ENCODE data around the gene PRTG.
"Not testable (repeated sequence)": the region's sequence is repeated elsewhere in the genome, so short reads cannot be mapped to it uniquely, and the experiment has no call there.

The PRTG gene

DNA sequence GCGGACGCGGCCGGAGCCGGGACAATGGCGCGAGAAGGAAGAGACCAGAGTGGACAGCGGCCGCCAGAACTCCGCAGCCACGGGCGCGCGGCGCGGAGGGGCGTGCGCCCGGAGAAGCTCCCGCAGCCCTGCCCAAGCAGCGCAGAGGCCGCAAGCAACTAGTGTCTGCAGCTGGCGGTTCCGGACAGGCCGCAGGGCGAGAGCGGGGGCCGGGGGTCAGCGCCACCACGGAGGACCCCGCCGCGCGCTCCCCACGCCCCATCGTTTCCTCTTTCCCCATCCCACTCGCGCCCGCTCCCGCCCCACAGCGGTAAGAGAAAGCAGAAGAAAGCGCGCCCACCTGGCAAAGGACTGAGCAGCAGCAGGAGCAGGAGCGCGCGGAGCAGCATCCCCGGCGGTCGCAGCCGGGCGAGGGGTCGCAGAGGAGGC is 440 bp downstream of the PRTG start:
- DNase-seq (ENCODE audit: low spot score), result no peak

DNA sequence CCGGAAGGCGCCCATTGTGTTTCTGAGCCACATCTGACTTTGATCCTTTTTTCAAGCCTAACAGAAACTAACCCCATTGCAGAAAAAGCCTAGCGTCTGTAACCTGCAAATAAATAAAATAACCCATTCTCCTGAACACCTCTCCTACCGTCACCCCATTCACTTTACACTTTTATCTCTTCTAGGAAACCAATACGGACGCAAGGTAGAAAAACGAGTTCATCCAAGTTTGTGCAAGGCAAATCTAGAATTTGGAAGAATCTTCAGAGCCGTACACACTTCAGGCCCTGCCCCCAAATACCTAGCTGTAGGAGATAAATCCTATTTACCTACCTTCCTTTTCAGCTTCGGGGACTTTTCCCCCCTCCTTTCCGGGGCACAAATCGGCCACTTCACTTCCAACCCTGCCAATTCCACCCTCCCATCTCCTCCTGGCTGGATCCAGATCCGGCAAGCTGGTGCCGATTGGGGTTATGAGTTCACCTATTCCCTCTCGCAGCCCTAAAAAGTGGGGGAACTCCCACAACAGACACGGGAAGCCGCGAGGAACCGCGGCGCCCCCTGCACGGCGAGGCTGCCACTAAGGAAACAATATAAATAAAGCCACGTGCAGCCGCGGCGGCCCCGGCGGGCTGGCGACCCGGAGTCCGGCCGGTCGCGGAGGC is 987 bp downstream of the PRTG start:
- DNase-seq (ENCODE audit: low spot score), result no peak

DNA sequence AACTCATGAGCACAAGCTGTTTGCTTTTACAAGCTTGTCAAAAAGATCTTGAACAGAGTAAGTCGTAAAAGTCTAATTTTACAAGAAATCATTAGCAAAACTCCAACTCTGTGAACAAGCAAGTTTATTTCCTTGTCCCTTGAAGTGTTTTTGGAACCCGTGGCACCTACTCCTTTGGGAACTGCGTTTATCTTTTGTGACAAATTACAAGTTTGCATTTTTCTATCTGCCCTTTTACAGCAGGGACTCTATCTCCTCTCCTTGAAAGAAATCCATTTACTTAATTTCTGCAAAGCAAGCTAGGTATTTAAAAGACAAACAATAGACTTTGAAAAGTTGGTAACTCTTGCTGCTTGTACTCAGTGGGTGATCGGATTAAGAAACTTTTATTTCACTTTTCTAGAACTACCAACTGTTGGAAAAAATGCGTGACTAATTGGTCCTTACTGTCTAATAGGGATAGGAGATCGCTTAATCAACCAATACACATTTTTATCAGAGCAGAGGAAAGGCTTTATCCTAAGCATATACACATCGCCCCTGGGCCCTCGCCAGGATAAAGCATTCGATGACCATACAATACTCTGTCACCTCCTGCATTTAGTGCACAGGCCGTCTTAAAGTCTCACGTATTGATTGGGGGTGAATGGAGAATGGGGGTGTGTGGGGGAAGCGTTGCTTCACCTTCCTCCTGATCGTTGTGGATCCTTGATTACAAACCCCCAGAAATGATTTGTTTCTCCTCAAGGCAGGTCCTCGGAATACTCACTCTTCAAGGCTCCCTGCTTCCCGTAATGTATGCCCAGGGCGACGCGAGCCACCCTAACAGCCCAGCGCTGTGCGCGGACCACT is 1.7 kb downstream of the PRTG start:
- DNase-seq (ENCODE audit: low spot score), result no peak

DNA sequence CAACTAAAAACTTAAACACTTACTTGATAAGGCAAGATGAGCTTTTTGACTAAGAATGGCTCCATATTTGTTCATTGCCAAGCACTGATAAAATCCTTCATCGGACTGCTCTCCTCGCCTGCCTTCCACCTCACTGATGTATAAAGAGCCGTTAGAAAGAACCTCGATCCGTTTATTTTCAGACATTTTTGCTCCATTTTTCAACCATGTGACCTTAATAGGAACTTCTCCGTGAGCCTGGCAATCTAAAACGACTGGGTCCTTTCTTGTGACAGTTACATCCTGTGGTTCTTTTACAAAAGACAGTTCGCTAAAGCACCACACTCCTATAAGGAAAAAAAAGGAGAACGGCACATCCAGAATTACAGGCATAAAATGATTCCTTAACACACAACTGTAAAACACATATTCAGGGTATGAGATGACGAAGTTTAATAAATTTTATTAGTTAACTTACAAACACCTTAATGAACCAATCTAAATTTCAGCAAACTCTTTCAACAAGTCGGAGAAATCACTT is 2.5 kb downstream of the PRTG start:
- no peak for DNase-seq (ENCODE audit: low spot score)

DNA sequence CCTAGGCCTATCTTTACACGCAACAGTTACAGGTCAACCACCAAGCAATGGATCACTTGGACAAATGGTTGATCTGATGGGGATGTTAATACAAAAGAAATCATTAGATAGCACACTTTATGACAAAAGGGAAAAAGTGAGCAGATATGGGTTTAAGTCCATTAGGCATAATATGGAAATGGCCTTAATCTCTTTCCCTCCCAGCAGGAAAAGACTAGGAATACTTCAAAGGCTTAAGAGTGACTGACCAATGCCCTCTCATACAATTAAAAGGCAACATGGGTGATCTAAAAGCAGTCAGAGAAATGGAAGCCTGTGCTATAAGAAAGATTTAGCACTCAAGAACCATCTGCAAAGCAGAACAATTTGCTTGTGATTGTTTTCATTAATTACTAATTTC is 3.3 kb downstream of the PRTG start:
- no peak for DNase-seq (ENCODE audit: low spot score)

DNA sequence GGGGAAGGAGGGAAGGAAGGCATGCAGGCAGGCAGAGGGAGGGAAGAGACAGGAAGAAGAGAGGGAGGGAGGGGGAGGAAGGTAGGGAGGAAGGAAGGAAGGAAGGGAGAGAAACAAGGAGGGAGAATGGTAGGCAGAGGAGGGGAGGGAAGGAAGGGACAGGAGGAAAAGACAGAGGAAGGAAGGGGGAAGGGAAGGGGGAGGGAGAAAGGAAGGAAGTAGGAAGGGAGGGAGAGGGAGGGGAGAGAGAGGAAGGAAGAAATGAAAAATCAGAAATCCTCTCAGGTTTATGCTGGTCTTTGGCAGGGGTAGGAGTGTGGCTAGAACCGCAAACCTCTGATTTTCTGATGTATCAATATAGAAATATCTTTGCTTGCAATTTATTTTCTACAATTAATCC is 4.2 kb downstream of the PRTG start:
- DNase-seq (ENCODE audit: low spot score), result no peak

DNA sequence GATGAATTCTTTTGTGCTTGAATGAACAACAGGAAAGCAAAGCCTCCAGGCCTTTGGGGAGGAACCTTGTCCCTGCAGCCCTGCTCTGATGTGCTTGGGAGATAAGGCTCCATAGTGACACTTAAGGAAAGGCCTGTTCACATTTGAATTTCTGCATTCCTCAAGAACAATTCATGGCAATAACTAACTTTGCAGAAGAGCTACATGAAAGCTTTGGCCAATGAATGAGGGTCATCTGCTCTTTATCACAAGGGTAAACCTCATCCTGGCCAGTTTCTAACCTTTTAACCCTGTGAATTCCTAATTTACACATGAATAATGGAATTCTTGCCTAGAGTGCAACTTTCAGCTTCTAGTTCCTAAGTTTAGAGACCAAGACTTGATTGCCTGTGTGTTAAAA is 5.6 kb downstream of the PRTG start:
- no peak for DNase-seq (ENCODE audit: low spot score)

DNA sequence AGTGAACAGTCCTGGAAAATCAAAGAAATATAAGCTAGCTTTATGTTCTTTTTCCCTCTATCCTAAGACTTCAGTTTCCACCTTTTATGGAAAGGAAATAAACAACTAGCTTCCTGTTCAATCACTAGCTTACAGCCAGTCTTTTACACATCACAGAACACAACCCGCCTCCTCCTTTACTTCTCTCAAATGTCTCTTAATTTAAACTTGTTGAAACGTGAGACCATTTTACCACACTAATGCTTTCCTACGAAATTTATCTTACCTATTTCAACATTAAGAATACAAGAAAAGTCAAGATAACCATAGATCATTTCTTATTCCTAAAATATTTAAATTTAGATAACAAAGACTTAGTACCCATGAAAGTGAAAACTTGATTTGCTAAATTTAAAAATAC is 6.2 kb downstream of the PRTG start:
- no peak for DNase-seq (ENCODE audit: low spot score)

DNA sequence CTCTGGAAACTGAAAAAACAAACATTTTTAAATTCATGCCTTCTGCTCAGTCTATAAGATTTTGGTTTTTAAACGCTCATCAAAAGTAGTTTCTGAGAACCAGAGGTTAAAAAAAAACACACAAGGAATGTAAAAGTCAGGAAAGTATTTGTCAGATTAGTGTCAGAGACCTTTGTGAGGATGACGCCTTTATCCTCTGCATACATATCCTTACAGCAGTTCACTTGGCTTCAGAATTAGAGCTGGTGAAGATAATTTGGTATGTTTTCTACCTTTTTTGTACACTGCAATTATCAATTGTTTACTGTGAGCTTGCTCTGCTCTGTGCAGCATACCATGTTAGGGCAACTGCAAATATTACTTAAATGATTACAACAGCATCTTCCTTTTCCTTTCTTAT is 8.3 kb downstream of the PRTG start:
- DNase-seq (ENCODE audit: low spot score), result no peak

DNA sequence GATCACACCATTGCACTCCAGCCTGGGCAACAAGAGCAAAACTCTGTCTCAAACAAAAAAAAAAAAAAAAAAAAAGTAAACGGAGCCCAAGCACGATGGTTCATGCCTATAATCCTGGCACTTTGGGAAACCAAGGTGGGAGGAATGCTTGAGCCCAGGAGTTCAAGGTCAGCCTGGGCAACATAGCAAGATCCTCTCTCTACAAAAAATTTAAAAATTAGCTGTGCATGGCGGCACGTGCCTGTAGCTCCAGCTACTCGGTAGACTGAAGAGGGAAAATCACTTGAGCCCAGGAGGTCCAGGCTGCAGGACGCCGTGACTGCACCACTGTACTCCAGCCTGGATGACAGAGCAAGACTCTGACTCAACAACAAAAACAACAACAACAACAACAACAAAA is 9.5 kb downstream of the PRTG start:
- not testable (repeated sequence) for DNase-seq (ENCODE audit: low spot score)

DNA sequence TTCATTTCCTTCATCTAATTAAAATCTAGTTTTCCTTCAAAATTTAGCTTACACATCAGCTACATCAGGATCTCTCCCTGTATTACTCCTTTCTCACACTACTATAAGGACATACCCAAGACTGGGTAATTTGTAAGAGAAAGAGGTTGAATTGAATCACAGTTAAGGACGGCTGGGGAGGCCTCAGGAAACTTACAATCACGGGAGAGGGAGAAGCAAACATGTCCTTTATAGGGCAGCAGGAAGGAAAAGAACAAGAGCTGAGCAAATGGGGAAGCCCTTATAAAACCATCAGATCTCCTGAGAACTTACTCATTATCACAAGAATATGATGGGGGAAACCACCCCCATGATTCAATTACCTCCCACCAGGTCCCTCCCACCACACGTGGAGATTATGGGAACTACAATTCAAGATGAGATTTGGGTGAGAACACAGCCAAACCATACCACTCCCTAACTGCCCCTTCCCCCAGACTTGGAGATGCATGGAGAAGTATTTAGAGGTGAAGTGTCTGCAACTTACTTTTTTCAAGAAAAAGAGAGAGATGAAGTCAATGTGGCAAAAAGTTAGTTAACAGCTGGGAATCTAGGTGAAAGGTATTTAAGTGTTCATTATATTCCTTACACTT is 21.3 kb downstream of the PRTG start:
- DNase-seq (ENCODE audit: low spot score), result no peak

DNA sequence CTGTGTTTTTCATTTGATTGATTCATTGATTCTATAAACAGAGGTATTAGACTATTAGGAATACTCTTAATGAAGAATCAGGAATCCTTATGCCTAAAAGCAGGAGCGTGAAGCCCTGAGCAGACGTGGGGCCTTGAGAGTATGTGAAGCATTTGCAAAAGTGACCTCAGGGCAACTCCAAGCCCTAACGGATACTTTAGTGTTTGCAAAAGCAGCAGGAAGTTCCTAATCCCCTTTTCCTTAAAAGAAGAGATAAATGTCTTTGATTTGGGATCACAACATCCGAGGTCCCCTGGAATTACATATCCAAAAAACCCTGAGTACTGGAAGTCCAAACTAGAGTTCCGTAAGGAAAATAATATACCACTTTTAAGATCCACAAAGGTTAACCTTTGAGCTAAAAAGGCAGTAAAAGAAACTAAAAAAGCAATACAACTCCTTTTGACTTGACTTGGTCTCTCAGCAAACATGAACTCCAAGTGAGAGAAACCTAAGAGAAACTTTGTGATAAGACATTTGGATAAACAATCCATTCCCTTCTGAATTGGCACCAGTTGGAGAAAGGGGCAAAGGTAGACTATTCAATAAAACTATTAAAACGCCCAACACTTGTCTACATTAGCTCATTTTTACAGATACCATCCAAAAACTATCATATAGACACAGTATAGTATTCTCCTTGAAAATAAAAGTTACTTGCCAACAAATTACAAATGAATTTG is 27.4 kb downstream of the PRTG start:
- no peak for DNase-seq (ENCODE audit: low spot score)

DNA sequence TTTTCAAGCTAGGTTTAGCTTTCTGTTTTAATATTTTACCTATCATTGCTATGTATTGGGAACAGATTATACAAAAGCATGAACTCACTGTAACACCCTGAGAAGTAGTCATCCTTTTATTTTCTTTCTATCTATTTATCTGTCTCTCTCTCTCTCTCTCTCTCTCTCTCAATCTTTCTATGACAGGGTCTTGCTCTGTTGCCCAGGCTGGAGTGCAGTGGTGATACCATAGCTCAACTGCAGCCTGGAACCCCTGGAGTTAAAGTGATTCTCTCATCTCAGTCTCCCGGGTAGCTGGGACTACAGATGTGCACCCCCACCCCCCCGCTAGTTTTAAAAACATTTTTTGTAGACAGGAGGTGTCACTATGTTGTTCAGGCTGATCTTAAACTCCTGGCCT is 28.9 kb downstream of the PRTG start:
- no peak for DNase-seq (ENCODE audit: low spot score)

DNA sequence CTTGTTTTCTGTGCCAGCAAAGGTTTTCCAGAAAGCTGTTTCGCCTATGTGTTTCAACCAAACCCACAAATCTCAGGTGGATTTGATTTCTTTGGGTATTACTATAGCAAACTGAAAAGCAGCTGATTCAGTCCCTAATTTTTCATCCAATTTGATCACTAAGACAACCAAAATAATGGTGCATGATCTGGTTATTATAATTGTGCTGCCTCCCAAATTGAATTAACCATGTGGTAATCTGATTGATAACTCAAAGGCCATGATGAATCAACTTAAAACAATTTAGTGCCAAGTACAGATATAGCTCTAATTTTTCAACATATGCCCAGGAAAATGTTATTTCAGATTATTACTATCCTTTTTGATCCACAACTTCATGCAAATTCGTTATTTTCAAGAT is 30.6 kb downstream of the PRTG start:
- no peak for DNase-seq (ENCODE audit: low spot score)

DNA sequence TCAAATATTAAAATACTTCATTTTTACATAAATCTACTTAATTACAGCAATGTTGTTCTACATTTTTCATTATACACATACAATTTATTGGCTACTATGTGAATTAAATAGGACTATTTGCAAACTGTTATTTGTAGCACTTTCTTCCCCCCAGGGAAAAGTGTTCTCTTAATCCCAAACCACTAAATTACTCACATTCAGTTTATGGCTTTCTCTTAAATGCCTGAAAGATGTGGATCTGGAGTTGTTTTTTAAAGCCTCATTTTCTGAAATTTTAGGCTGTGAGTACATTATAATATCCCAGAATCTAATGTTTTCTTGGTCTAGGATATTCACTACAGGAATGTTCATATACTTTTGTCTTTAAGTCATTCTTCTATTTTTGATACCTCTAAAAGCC is 32.7 kb downstream of the PRTG start:
- no peak for DNase-seq (ENCODE audit: low spot score)

DNA sequence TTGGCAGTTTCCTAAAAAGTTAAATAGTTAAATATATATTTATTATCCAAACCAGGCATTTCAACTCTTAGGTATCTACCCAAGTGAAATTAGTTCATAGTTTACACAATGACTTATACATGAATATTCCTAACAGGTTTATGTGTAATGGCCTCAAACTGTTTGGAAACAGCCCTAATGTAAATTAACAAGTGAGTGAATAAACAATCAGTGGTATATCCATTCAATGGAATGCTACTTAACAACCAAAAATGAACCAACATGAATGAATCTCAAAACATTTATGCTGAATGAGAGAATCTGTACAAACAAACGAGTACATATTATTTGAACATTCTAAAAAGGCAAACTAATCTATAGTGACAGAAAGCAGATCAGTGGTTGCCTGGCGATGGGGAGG is 33.5 kb downstream of the PRTG start:
- no peak for DNase-seq (ENCODE audit: low spot score)

DNA sequence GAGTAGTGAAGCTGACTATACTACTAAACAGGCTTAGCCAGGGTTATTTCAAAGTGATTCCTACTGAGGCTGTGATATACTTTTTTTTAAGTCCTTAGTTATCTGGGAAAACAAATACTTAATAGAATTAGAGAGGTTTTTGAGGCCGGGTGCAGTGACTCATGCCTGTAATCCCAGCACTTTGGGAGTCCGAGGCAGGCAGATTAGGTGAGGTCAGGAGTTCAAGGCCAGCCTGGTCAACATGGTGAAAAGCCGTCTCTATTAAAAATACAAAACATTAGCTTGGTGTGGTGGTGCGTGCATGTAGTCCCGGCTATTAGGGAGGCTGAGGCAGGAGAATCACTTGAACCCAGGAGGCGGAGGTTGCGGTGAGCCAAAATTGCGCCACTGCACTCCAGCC is 34.2 kb downstream of the PRTG start:
- DNase-seq (ENCODE audit: low spot score), result no peak

DNA sequence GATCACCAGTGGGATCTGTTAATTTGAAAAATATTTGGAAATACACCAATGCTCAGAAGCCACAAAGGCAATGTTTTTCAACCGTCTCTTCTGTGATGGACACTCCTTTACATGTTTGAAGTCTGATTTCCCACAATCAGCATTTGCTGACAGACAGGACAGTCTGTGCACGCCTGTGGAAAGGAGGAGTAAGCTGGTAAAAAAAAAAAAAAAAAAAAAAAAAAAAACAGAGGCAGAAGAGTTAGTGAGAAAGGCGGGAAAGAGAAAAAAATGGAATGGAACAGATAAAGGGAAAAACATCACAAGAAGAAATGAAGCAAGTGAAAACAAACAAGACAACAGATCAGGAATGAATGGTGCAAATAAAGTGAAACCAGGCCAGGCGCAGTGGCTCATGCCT is 35.0 kb downstream of the PRTG start:
- no peak for DNase-seq (ENCODE audit: low spot score)

DNA sequence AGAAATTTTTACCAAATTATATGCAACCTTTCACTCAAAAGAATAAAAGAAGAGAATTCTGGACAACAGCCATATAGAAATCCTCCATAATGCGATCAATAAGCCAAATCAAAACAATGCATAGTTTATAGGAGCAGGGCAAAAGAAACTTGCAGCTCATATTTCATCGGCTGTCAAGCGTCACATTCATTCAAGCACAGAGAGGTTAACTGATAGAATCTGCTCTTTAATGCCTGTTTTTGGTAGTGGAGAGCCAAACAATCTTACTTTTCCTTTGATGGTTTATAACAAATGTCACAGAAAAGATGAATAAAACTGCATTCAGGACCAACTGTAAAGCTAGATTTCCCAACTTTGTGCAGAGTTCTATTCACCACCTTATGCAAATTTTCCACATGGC is 35.4 kb downstream of the PRTG start:
- DNase-seq (ENCODE audit: low spot score), result no peak

DNA sequence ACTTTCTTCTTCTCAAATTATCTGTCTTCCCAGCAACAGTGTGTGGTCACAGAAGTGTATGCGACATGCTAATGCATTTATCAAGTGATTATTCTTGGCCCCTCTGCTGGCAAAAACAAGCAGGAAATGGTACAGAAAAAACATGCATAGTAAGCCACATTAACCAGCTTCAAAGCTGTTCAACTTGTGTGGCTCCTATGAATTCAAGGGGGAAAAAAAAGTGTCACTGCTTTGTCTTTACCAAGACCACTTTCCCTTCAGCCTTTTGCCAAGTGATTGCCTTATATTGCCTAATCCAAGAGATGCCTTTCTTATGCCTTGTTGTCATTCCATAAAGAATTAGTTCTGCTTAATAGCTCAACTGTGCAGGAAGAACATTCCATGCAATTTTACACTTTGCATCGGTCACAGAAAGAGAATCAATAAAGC is 39.1 kb downstream of the PRTG start:
- DNase-seq (ENCODE audit: low spot score), result no peak

DNA sequence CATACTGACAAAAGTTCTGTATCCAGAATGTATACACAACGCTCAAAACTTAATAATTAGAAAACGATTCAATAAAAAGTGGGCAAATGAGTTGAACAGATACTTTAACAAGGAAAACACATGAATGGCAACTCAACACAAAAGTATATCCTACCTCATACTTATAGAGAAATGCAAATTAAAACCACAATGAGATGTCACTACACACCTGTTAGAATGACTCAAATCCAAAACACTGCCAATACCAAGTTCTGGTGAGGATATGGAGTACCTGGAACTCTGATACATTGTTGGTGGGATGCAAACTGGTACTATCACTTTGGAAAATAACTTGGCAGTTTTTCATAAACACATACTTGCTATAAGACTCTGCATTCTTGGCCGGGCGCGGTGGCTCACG is 42.1 kb downstream of the PRTG start:
- no peak for DNase-seq (ENCODE audit: low spot score)

DNA sequence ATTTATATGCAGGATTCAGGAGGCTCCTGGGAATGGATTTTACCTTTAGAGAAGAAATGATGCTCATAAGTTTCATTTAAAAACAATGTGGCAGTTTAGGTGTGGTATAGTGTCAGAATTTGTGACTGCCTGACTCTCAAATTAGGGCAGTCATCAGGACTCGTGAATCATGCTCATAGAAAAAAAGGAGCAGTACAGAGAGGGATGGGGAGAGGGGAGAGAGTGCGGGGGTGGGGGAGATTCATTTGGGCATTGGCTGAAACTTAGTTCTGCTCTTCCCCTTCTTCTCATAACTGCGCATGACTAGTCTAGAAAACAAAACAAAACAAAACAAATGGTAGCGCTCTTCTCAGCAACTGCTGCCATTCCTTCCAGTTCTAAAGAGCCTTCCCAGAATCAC is 44.3 kb downstream of the PRTG start:
- DNase-seq (ENCODE audit: low spot score), result no peak

Measured in SW480 (cell line).